Measurements from ENCODE around the gene SLC48A1.

Gene SLC48A1

GRCh38 chr12:47758834-47759690 is 14.0 kb upstream of the SLC48A1 start, which contains the start of gene RAPGEF3:
Gene RAPGEF3, minus strand, starts transcription at chr12:47758880. Its CDS starts 324 bp downstream, at chr12:47758556.
- peak; percentile 89 for DNase-seq

- DNase-seq = peak; percentile 66
Measured at GRCh38 chr12:47762850-47763465, 10.1 kb upstream of the SLC48A1 start.

DNA sequence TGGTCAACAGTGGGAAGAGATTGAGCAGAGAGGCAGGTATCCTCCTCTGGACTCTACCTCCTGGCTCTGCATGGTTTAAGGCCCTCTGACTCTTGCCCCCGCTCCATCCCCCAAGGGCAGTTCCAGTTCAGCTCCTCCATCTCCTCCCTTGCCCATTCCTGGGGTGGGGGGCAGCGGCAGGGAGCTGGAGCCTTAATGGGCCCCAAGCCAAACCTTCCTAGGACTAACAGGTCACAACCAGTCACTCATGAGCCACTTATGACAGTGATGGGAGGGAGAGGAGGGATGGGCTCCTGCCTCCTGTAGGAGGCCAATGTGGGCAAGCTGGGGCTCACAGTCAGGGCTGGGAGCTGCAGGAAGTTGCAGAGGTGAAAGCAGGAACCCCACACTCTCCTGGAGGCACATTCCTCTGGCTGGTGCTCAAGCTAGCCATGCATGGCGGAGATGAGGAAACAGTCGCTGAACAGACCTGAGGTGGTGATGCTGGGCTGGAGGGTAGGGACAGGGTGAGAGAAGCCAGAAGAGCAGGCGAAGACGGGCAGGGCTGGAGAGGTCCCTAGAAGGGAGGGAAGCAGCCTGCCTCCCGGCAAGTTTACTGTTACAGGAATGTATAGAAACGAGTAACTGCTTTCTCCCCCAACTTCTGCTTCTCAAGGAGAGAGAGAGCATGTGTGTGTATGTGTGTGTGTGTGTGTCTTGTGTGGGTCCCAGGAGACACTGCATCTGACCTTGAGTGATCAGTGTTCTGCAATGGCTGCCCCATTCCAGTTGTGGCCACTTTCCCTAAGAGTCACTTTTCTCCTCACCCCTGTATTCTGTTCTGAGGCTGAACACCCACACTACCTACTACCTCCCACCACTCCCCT is 9.3 kb upstream of the SLC48A1 start:
- no peak for DNase-seq

- DNase-seq = no peak
Measured at GRCh38 chr12:47766502-47767215, 6.4 kb upstream of the SLC48A1 start.

DNA sequence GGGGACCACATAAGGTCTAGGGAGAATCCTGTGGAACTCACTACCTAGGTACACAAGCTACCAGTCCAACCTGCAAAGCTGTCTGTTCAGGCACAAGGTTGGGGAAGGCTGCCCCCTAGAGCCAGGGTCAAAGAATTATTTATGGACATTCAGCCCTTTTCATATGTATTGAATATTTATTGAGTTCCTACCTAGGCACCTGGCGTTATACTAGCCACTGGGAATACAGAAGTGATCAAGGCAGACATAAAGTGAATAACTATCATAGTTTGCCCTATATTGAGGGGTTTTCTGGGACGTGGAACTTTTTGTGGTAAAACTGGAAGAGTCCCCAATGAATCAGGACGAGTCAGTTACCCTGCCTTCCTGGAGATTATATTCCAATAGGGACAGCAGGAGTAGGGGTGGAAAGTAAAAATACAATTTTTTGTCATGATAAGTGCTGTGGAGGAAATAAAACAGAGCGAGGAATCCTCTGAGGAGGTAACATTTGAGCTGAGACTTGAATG is 5.8 kb upstream of the SLC48A1 start:
- DNase-seq = no peak

DNA sequence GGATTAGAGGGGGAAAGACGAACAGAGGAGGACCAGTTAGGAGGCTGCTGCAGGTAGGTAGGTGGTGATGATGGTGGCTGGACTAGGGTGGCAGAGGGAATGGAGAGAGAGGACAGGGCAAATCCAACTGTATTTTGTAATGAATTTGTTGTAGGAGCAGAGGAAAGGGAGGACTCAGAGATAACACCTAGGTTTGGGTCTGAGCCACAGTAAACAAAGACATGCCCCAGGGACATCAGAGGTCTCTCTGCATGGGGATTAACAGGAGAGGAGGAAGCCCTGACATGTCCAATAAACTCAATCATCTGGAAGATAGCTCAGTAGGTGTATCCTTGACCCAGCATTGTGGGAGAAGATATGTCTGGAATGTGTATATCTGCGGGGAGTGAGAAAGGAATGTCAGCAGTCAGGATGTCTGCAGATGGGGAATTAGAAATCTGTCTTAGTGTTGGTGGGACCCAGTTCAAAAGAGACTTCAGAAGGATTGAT is 4.7 kb upstream of the SLC48A1 start:
- DNase-seq = peak; percentile 72

GRCh38 chr12:47769234-47770085 is 3.6 kb upstream of the SLC48A1 start:
- no peak for DNase-seq

DNA sequence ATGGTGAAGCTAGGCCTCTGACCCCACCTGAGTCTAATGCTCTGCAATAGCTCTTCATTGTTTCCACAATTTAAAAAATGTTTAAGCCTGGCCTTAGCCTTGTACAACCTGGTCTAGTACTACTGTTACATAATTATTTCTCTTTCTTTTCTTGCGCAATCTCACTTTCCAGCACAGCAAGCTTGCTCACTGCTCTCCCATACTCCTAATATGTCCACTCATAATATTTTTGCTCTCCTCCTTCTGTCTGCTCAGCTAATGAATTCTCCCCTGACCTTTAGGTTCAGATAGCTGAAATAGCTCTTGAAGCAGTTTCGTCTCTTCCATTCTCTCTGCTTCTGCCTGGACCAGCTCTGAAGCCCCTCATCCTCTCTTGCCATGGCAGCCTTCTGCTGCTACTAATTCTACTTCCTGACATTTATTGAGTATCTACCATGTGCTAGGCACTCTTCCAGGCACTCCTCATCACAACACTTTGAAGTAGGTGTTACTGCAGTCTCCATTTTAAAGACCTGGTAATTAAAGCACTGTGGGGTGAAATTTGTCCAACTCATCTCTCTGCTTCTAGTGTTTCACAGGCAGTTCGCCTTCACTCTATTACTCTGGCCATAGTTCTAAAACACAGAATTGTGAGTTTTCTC is 2.8 kb upstream of the SLC48A1 start:
- no peak for DNase-seq

DNA sequence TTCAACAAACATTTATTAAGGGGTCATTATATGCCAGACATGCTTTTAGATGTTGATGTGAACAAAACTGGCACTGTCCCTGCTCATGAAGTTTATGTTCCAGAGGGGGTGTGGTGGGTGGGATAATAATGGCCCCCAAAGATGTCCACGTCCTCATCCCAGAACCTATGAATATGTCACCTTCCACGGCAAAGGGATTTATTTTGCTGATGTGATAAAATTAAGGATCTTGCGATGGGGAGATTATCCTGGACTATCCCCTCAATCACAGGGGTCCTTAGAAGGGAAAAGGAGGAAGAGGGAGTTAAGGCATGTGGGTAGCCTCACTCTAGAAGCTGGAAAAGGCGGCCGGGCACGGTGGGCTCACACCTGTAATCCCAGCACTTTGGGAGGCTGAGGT is 1.7 kb upstream of the SLC48A1 start:
- no peak for DNase-seq

- DNase-seq = no peak
Measured at GRCh38 chr12:47772094-47772660, 861 bp upstream of the SLC48A1 start.

- DNase-seq = no peak
Measured at GRCh38 chr12:47772738-47773061, 338 bp upstream of the SLC48A1 start.

GRCh38 chr12:47773858-47774580 is 981 bp downstream of the SLC48A1 start:
- DNase-seq = no peak

DNA sequence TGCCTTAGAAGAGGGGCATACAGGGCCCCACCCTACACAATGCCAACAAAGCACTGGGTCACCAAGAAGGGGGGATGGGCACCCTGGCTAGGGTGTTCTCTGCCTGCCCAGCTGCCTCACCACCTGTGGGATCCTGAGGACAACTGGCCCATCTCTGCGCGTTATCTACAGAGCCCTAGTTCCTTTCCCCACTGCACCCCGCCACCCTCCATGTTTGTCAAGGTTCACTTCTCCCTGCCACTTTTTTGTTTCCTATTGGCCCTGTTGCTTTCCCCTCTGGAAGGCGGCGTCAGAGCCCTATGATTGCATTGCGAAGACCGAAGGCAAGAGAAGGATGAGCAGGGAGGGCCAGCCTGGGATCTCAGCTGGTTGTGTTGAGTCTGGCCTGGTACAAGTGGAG is 1.6 kb downstream of the SLC48A1 start:
- no peak for DNase-seq

DNA sequence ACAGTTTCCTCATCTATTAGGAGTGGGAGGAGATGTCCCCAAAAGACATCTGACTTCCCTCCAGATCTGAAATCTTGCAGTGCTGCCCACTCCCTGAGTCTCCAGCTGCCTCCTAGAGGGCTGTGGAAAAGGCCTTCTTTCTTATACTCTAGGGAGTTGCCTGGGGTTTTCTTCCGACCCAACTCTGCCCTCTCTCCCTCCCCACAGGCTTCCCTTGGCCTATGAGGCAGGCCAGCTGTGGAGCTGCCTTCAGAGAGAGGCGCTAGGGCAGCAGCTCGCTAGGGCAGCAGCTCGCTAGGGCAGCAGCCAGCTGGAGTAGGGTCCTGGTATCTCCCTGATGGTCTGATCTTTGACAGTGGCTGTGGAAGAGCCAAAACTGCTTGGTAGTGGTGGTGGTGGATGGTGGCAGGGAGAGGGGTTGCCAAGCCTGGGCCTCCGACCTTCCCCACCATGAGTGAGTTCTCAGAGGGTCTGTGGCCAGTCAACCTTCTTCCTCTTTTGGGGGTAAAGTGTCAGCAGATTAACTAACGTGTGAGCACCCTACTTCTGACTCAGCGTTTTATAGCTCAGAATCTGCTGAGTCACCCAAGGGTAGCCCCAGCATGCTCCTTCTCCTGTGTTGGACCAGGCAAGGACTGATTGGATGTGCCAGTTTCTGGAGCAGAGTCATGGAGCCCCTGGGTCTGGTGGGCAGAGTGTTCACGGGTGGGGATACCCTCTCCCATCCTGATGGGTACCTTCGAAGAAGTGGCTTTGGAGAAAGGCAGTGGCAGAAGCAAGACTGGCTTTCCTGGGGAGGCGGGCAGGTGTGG is 2.3 kb downstream of the SLC48A1 start:
- no peak for DNase-seq

DNA sequence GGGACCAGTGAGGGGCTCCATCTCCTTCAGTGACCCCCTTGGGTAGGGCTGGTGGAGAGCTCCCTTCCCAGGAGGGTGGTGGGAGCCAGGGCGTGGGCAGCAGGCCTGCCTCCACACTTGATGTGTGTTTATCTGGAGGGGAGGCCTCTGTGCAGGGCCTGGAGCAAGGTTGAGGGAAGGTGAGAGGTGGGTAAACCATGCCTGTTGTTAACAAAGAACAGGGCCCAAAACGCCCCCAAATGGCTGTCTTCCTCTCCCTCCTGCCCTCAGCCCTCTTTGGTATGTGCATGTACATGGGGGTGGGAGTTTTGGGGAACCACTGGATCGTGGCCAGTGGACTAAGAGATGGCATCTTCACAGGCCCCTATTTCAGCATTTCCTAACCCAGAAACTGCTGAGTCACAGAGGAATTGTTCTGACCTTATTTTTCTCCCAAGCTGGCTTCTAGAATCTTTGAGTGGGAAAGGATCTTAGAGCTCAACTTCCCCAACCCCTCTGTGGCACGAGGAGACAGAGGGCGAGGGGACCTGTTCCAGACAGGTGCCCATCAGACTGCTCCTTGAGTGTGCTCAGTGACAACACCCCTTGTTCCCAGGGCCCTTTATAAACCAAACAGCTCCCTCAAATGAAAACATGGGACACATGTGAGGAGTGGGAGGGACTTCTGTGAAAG is 3.6 kb downstream of the SLC48A1 start:
- no peak for DNase-seq

GRCh38 chr12:47777151-47777550 is 4.1 kb downstream of the SLC48A1 start:
- no peak for DNase-seq

GRCh38 chr12:47777741-47778558 is 4.9 kb downstream of the SLC48A1 start:
- DNase-seq = no peak

Data from eye (tissue), 1 donor.